Occipital lobe (tissue), 2 donors: Measurements from ENCODE around the gene SHANK3. TPM values are rescaled to one million over a fixed set of nuclear protein-coding genes. Genes with fewer than 3 reads are reported as not detected.
"Not testable (repeated sequence)": the region's sequence is repeated elsewhere in the genome, so short reads cannot be mapped to it uniquely, and the experiment has no call there.

ENCODE experiments used
- DNase-seq: peaks from one replicate; lab custom pipeline; 2025; lab: John Stamatoyannopoulos, UW
- total RNA-seq: library from RNA; depleted of rRNA; stranded (reverse); fragments of >200 nt; gene quantifications from one replicate; pipeline ENCODE4 v1.2.3, GENCODE V29; 2014

SHANK3 gene
- total RNA-seq, 1 donor from 2014 or later: 6.2 TPM

- DNase-seq: no peak
Measured at GRCh38 chr22:50653256-50653655, 19.4 kb upstream of the SHANK3 start.

GRCh38 chr22:50654664-50655063 lies 18.0 kb upstream of the SHANK3 start:
- DNase-seq: not testable (repeated sequence)

- no peak for DNase-seq
Measured at GRCh38 chr22:50656122-50657070, 16.2 kb upstream of the SHANK3 start.

- DNase-seq: no peak
Measured at GRCh38 chr22:50657925-50658324, 14.7 kb upstream of the SHANK3 start.

- not testable (repeated sequence) for DNase-seq
Measured at GRCh38 chr22:50659711-50660110, 12.9 kb upstream of the SHANK3 start.

GRCh38 chr22:50660306-50660705 lies 12.3 kb upstream of the SHANK3 start:
- no peak for DNase-seq

- no peak for DNase-seq
Measured at GRCh38 chr22:50665212-50665611, 7.4 kb upstream of the SHANK3 start.

GRCh38 chr22:50665738-50666137 lies 6.9 kb upstream of the SHANK3 start:
- DNase-seq: no peak

GRCh38 chr22:50670513-50670912 lies 2.1 kb upstream of the SHANK3 start:
- DNase-seq: no peak

- DNase-seq: no peak
Measured at GRCh38 chr22:50670914-50671538, 1.6 kb upstream of the SHANK3 start.

- peak; percentile 57 for DNase-seq
Measured at GRCh38 chr22:50671641-50672040, 982 bp upstream of the SHANK3 start.

GRCh38 chr22:50672041-50672440 lies 582 bp upstream of the SHANK3 start:
- no peak for DNase-seq

- no peak for DNase-seq
Measured at GRCh38 chr22:50673231-50674129, 857 bp downstream of the SHANK3 start.

- no peak for DNase-seq
Measured at GRCh38 chr22:50674130-50674500, 1.5 kb downstream of the SHANK3 start.

- no peak for DNase-seq
Measured at GRCh38 chr22:50674606-50675552, 2.3 kb downstream of the SHANK3 start.

GRCh38 chr22:50675553-50676179 lies 3.0 kb downstream of the SHANK3 start:
- no peak for DNase-seq

GRCh38 chr22:50676180-50676636 lies 3.6 kb downstream of the SHANK3 start:
- no peak for DNase-seq

- DNase-seq: no peak
Measured at GRCh38 chr22:50676661-50677492, 4.3 kb downstream of the SHANK3 start.
